Caco-2 (cell line): ENCODE measurements around the gene TACC2. TPM values are rescaled to one million over a fixed set of nuclear protein-coding genes. Genes with fewer than 3 reads are reported as not detected.

Experiments
- BruUV-seq: library from RNA; stranded (reverse); fragments of 400-500 nt; replicated peaks from 2 replicates; lab custom pipeline; 2021; lab: Mats Ljungman, UMichigan
- CTCF ChIA-PET: fragments of 300-600 bp; sonication (Branson Sonifier 250); formaldehyde crosslinking; loops from one replicate; lab custom pipeline; 2022; ENCODE audit warnings: antibody characterized with exemption; lab: Charles Lee
- POLR2A ChIA-PET: fragments of 300-600 bp; sonication (Branson Sonifier 250); formaldehyde crosslinking; loops from one replicate; lab custom pipeline; 2022; ENCODE audit warnings: antibody characterized with exemption; lab: Charles Lee
- DNase-seq, 2 experiments: peaks; one replicate each; pipeline versions ENCODE4 v3.0.0 to v3.0.0-alpha.2; 2020 to 2022
- H3K27me3 ChIP-seq: replicated peaks from 2 replicates; pipeline ENCODE4 v1.6.0; 2011; ENCODE audit warnings: low read length; ENCODE audit not compliant: control insufficient read depth, insufficient read depth
- H3K36me3 ChIP-seq: 2 replicates; pipeline ENCODE4 v1.5.1; 2011; ENCODE audit warnings: low read length; ENCODE audit not compliant: control insufficient read depth, insufficient read depth
- H3K4me1 ChIP-seq: fragments of 250-450 bp; sonication (Bioruptor Pico); 2 replicates; pipeline ENCODE4 v1.5.1; 2020; ENCODE audit warnings: mild to moderate bottlenecking
- H3K4me3 ChIP-seq: 2 replicates; pipeline ENCODE4 v1.5.1; 2011; ENCODE audit warnings: low read depth, mild to moderate bottlenecking, control low read depth, low read length
- H3K9me3 ChIP-seq: fragments of 250-450 bp; sonication (Bioruptor Pico); 2 replicates; pipeline ENCODE4 v1.5.1; 2020; ENCODE audit warnings: mild to moderate bottlenecking, moderate library complexity
- H3K27ac Mint-ChIP-seq: one replicate; pipeline ENCODE4 v1.8.0; 2022; ENCODE audit warnings: mixed read lengths; ENCODE audit not compliant: unreplicated experiment
- H3K27me3 Mint-ChIP-seq: one replicate; pipeline ENCODE4 v1.8.0; 2022; ENCODE audit warnings: mixed read lengths; ENCODE audit not compliant: insufficient read depth, unreplicated experiment
- H3K36me3 Mint-ChIP-seq: one replicate; pipeline ENCODE4 v1.8.0; 2022; ENCODE audit warnings: mild to moderate bottlenecking, mixed read lengths; ENCODE audit not compliant: insufficient read depth, unreplicated experiment
- H3K4me1 Mint-ChIP-seq: one replicate; pipeline ENCODE4 v1.8.0; 2022; ENCODE audit warnings: low read depth, mixed read lengths; ENCODE audit not compliant: unreplicated experiment
- H3K4me3 Mint-ChIP-seq: one replicate; pipeline ENCODE4 v1.8.0; 2022; ENCODE audit warnings: mild to moderate bottlenecking, moderate library complexity, mixed read lengths; ENCODE audit not compliant: unreplicated experiment
- H3K9me3 Mint-ChIP-seq: one replicate; pipeline ENCODE4 v1.8.0; 2022; ENCODE audit warnings: mixed read lengths; ENCODE audit not compliant: unreplicated experiment
- intact Hi-C: fragments of 100-400 bp; cut with micrococcal nuclease; formaldehyde crosslinking; loops from one replicate; pipeline ENCODE4 v1.10.0; 2022; ENCODE audit not compliant: unreplicated experiment
- total RNA-seq: library from RNA; stranded (reverse); gene quantifications from 2 replicates; pipeline ENCODE4 v1.2.3, GENCODE V29; 2022
- TF ChIP-seq, protein P1 (sequence below), 2 experiments: fragments of 200-600 bp in 1 of 2; IDR thresholded peaks; 1 replicate in 1 of 2; 2 replicates in 1 of 2; pipeline versions ENCODE4 v1.5.1 to v1.8.0; 2011 to 2022; ENCODE audit warnings: antibody characterized with exemption in 1 of 2, control low read depth in 1 of 2, inconsistent platforms in 1 of 2, low read depth in 1 of 2, low read length in 1 of 2, mild to moderate bottlenecking in 1 of 2, moderate library complexity in 1 of 2; ENCODE audit not compliant: insufficient read depth in 1 of 2, severe bottlenecking in 1 of 2, unreplicated experiment in 1 of 2

TACC2 gene
- total RNA-seq, 1 experiment from 2014 or later = 117 TPM

DNA sequence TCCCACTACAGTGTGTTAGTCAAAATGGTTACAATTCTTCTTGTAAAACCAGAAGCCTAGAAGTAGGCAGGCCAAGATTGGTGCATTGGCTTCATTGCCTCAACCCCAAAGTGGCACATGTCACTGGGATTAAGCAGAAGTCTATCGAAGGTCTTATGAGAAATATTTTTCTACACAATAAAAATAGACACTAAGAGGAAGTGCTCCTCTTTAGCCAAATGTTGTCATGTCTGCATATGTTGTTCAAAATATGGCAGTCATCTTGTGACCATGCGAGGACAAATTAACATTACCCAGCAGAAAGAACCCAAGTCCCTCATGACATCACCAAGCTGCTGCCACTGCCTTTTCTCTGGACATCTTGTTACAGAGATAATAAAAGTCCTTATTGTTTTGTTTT is 7.6 kb upstream of the TACC2 start:
- no peaks in the 10 kb centered on the region for H3K27me3 Mint-ChIP-seq

GRCh38 chr10:121983852-121984251 is 5.1 kb upstream of the TACC2 start:
- ChIA-PET POLR2A (no interaction called here), CTCF (no interaction called here)
- H3K9me3 Mint-ChIP-seq = peaks cover 31% of the 10 kb centered on the region
- no peak overlapping the region for H3K27ac Mint-ChIP-seq
- H3K36me3 Mint-ChIP-seq = no peaks in the 10 kb centered on the region
- no peaks in the 10 kb centered on the region for H3K36me3 ChIP-seq
- no peaks in the 10 kb centered on the region for H3K27me3 Mint-ChIP-seq
- H3K9me3 ChIP-seq = peaks cover 13% of the 10 kb centered on the region
- intact Hi-C loops = no loop called here
- no peak overlapping the region for H3K4me3 Mint-ChIP-seq
- H3K27me3 ChIP-seq = no peaks in the 10 kb centered on the region
- TF ChIP-seq, protein P1, sequence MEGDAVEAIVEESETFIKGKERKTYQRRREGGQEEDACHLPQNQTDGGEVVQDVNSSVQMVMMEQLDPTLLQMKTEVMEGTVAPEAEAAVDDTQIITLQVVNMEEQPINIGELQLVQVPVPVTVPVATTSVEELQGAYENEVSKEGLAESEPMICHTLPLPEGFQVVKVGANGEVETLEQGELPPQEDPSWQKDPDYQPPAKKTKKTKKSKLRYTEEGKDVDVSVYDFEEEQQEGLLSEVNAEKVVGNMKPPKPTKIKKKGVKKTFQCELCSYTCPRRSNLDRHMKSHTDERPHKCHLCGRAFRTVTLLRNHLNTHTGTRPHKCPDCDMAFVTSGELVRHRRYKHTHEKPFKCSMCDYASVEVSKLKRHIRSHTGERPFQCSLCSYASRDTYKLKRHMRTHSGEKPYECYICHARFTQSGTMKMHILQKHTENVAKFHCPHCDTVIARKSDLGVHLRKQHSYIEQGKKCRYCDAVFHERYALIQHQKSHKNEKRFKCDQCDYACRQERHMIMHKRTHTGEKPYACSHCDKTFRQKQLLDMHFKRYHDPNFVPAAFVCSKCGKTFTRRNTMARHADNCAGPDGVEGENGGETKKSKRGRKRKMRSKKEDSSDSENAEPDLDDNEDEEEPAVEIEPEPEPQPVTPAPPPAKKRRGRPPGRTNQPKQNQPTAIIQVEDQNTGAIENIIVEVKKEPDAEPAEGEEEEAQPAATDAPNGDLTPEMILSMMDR (IDR thresholded peaks at IDR 0.05; ENCODE audit: insufficient read depth in 1 of 2, low read depth in 1 of 2, low read length in 1 of 2, severe bottlenecking in 1 of 2, unreplicated experiment in 1 of 2) = no peak
- DNase-seq = no peak
- H3K4me1 ChIP-seq = peaks cover 7% of the 10 kb centered on the region; the same call in 1 of the 2 replicates
- H3K4me1 Mint-ChIP-seq = no peaks in the 10 kb centered on the region
- no peak overlapping the region for H3K4me3 ChIP-seq
- no TSS peak for BruUV-seq

More for the DNA sequence above, 7.6 kb upstream of the TACC2 start:
- Mint-ChIP-seq H3K4me3 (no peak overlapping the region), H3K9me3 (peaks cover 31% of the 10 kb centered on the region), H3K27ac (no peak overlapping the region), H3K4me1 (no peaks in the 10 kb centered on the region), H3K36me3 (no peaks in the 10 kb centered on the region)
- DNase-seq = no peak
- H3K36me3 ChIP-seq = no peaks in the 10 kb centered on the region
- no peaks in the 10 kb centered on the region for H3K4me1 ChIP-seq
- no peaks in the 10 kb centered on the region for H3K27me3 ChIP-seq
- peaks cover 14% of the 10 kb centered on the region for H3K9me3 ChIP-seq
- no peak overlapping the region for H3K4me3 ChIP-seq
- intact Hi-C loops = no loop called here
- TF ChIP-seq, protein P1 (IDR thresholded peaks at IDR 0.05; ENCODE audit: insufficient read depth in 1 of 2, low read depth in 1 of 2, low read length in 1 of 2, severe bottlenecking in 1 of 2, unreplicated experiment in 1 of 2) = no peak
- ChIA-PET POLR2A (no interaction called here), CTCF (no interaction called here)
- no TSS peak for BruUV-seq

- H3K4me3 ChIP-seq = no peak overlapping the region
- BruUV-seq = no TSS peak
- H3K36me3 ChIP-seq = no peaks in the 10 kb centered on the region
- no peak for DNase-seq
- Mint-ChIP-seq H3K27ac (no peak overlapping the region), H3K36me3 (no peaks in the 10 kb centered on the region), H3K27me3 (no peaks in the 10 kb centered on the region), H3K9me3 (peaks cover 31% of the 10 kb centered on the region), H3K4me3 (no peak overlapping the region), H3K4me1 (no peaks in the 10 kb centered on the region)
- POLR2A ChIA-PET = no interaction called here
- H3K4me1 ChIP-seq = peaks cover 11% of the 10 kb centered on the region; the same call in 1 of the 2 replicates
- H3K27me3 ChIP-seq = no peaks in the 10 kb centered on the region
- peaks cover 13% of the 10 kb centered on the region for H3K9me3 ChIP-seq
- intact Hi-C loops = no loop called here
- CTCF ChIA-PET = no interaction called here
- TF ChIP-seq, protein P1 (IDR thresholded peaks at IDR 0.05; ENCODE audit: insufficient read depth in 1 of 2, low read depth in 1 of 2, low read length in 1 of 2, severe bottlenecking in 1 of 2, unreplicated experiment in 1 of 2) = no peak
Observed at GRCh38 chr10:121984463-121984862, 4.5 kb upstream of the TACC2 start.
